GM13977 (cell line): ENCODE data around the gene CYP4F22.

Experiments
- DNase-seq: peaks from one replicate; pipeline ENCODE4 v3.0.0; 2012; ENCODE audit warnings: low spot score
- in situ Hi-C: fragments of 300-500 bp; cut with MboI; formaldehyde crosslinking; loops from one replicate; pipeline ENCODE4 v1.12.0; 2022; ENCODE audit warnings: low sequenced_read_pairs, low pct_unique_long_range_greater_than_20kb, mixed read lengths, inconsistent platforms; ENCODE audit not compliant: unreplicated experiment
- TF ChIP-seq, protein P1 (sequence below): IDR thresholded peaks from 2 replicates; pipeline ENCODE4 v1.5.1; 2012; ENCODE audit warnings: mild to moderate bottlenecking, control low read depth; ENCODE audit not compliant: insufficient read depth; ENCODE audit errors: extremely low read depth, missing control alignments

Gene CYP4F22

GRCh38 chr19:15564534-15565168 is 56.3 kb downstream of the CYP4F22 start:
- DNase-seq: no peak
- TF ChIP-seq, protein P1, sequence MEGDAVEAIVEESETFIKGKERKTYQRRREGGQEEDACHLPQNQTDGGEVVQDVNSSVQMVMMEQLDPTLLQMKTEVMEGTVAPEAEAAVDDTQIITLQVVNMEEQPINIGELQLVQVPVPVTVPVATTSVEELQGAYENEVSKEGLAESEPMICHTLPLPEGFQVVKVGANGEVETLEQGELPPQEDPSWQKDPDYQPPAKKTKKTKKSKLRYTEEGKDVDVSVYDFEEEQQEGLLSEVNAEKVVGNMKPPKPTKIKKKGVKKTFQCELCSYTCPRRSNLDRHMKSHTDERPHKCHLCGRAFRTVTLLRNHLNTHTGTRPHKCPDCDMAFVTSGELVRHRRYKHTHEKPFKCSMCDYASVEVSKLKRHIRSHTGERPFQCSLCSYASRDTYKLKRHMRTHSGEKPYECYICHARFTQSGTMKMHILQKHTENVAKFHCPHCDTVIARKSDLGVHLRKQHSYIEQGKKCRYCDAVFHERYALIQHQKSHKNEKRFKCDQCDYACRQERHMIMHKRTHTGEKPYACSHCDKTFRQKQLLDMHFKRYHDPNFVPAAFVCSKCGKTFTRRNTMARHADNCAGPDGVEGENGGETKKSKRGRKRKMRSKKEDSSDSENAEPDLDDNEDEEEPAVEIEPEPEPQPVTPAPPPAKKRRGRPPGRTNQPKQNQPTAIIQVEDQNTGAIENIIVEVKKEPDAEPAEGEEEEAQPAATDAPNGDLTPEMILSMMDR: no peak
- in situ Hi-C loops: loop anchor here (25.0 kb wide), 1 partner anchor 302 kb away; no protein-coding TSS in a partner anchor

DNA sequence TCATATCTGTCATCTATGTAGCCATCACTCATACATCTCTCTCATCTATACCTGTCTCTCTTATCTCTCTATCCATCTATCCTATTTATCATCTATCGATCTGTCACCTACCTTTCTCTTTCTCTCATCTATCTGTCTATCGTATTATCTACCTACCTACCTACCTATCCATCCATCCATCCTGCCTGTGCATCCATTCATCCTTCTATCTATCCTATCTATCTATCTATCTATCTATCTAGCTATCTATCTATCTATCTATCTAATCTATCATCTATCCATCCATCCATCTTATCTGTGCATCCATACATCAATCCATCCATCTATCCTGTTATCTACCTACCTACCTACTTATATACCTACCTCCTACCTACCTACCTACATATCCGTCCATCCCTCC is 62.1 kb downstream of the CYP4F22 start:
- DNase-seq: no peak
- in situ Hi-C loops: loop anchor here (25.0 kb wide), 1 partner anchor 308 kb away; no protein-coding TSS in a partner anchor
- TF ChIP-seq, protein P1: no peak

GRCh38 chr19:15575406-15575805 is 67.1 kb downstream of the CYP4F22 start:
- DNase-seq: no peak
- in situ Hi-C loops: no loop called here
- TF ChIP-seq, protein P1: no peak

- no peak for DNase-seq
- in situ Hi-C loops: no loop called here
- TF ChIP-seq, protein P1: no peak
Measured at GRCh38 chr19:15576526-15577156, 68.3 kb downstream of the CYP4F22 start.

- no peak for DNase-seq
- in situ Hi-C loops: no loop called here
Measured at GRCh38 chr19:15577184-15577771, 69.0 kb downstream of the CYP4F22 start.

DNA sequence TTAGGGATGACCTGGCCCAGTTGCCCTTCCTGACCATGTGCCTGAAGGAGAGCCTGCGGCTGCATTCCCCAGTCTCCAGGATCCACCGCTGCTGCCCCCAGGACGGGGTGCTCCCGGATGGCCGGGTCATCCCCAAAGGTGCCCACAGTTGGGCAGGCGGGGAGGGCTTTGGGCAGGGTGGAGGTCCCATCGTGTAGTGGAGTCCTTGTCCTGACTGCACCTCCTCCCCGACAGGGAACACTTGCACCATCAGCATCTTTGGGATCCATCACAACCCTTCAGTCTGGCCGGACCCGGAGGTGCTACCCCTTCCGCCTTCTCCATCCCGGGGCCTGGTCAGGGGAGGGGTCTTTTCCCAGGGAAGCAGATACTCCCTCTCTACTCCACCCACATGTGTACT is 75.0 kb downstream of the CYP4F22 start:
- TF ChIP-seq, protein P1: no peak
- DNase-seq: no peak
- in situ Hi-C loops: no loop called here

More at GRCh38 chr19:15577184-15577771, 69.0 kb downstream of the CYP4F22 start:
- TF ChIP-seq, protein P1: no peak
